Activated CD4-positive, alpha-beta T cell treated with anti-CD3 and anti-CD28 coated beads for 24 hours (primary cell): Measurements from ENCODE around the gene ZHX3.
"Not testable (repeated sequence)": the region's sequence is repeated elsewhere in the genome, so short reads cannot be mapped to it uniquely, and the experiment has no call there.

Experiments
- DNase-seq, 2 donors: peaks; one replicate each; pipeline ENCODE4 v3.0.0-alpha.2; 2020; ENCODE audit warnings: low read depth in 2 of 2

ZHX3 gene

GRCh38 chr20:41260734-41261220 lies 56.8 kb downstream of the ZHX3 start:
- no peak for DNase-seq

- DNase-seq: no peak
Observed at GRCh38 chr20:41259309-41259708, 58.2 kb downstream of the ZHX3 start.

- no peak for DNase-seq
Observed at GRCh38 chr20:41258474-41258873, 59.1 kb downstream of the ZHX3 start.

GRCh38 chr20:41256516-41256915 lies 61.0 kb downstream of the ZHX3 start:
- no peak for DNase-seq

- no peak for DNase-seq
Observed at GRCh38 chr20:41255655-41256054, 61.9 kb downstream of the ZHX3 start.

GRCh38 chr20:41249411-41250281 lies 67.9 kb downstream of the ZHX3 start:
- no peak for DNase-seq

GRCh38 chr20:41248368-41249024 lies 69.0 kb downstream of the ZHX3 start:
- DNase-seq: no peak

- DNase-seq: no peak
Observed at GRCh38 chr20:41247523-41248367, 69.8 kb downstream of the ZHX3 start.

GRCh38 chr20:41245086-41245707 lies 72.3 kb downstream of the ZHX3 start:
- no peak for DNase-seq

GRCh38 chr20:41242807-41243206 lies 74.7 kb downstream of the ZHX3 start:
- DNase-seq: no peak

- no peak for DNase-seq
Observed at GRCh38 chr20:41242352-41242751, 75.2 kb downstream of the ZHX3 start.

GRCh38 chr20:41237233-41237632 lies 80.3 kb downstream of the ZHX3 start:
- DNase-seq: not testable (repeated sequence)

GRCh38 chr20:41236818-41237217 lies 80.7 kb downstream of the ZHX3 start:
- not testable (repeated sequence) for DNase-seq

- no peak for DNase-seq
Observed at GRCh38 chr20:41234546-41234945, 83.0 kb downstream of the ZHX3 start.

- no peak for DNase-seq
Observed at GRCh38 chr20:41234041-41234440, 83.5 kb downstream of the ZHX3 start.

- DNase-seq: no peak
Observed at GRCh38 chr20:41232973-41233926, 84.3 kb downstream of the ZHX3 start.

GRCh38 chr20:41231136-41231535 lies 86.4 kb downstream of the ZHX3 start:
- DNase-seq: no peak

- DNase-seq: no peak
Observed at GRCh38 chr20:41230136-41230535, 87.4 kb downstream of the ZHX3 start.

GRCh38 chr20:41229259-41229658 lies 88.3 kb downstream of the ZHX3 start:
- no peak for DNase-seq

- DNase-seq: no peak
Observed at GRCh38 chr20:41228858-41229257, 88.7 kb downstream of the ZHX3 start.
